Testis (tissue), 3 donors: ENCODE results near the gene PPP1R12B. TPM values are rescaled to one million over a fixed set of nuclear protein-coding genes. Genes with fewer than 3 reads are reported as not detected.

ENCODE experiments used
- DNase-seq: peaks from one replicate; pipeline ENCODE4 v3.0.0-alpha.2; 2019
- H3K27ac ChIP-seq, 2 donors: fragments of 200-600 bp; sonication (generic); one replicate each; pipeline ENCODE4 v1.5.1; 2019
- H3K27me3 ChIP-seq: fragments of 200-600 bp; sonication (generic); one replicate; pipeline ENCODE4 v1.5.1; 2019
- H3K36me3 ChIP-seq: fragments of 200-600 bp; sonication (generic); one replicate; pipeline ENCODE4 v1.5.1; 2017; ENCODE audit warnings: low read depth; ENCODE audit errors: missing control alignments
- H3K4me1 ChIP-seq: fragments of 200-600 bp; sonication (generic); one replicate; pipeline ENCODE4 v1.5.1; 2019
- H3K4me3 ChIP-seq, 2 donors: fragments of 200-600 bp; sonication (generic); one replicate each; pipeline ENCODE4 v1.5.1; 2017 to 2019
- H3K9me3 ChIP-seq: fragments of 200-600 bp; sonication (generic); one replicate; pipeline ENCODE4 v1.5.1; 2017
- CTCF ChIP-seq, 3 experiments: fragments of 450-650 bp in 2 of 3; fragments of 200-600 bp in 1 of 3; sonication (generic) in 1 of 3; IDR thresholded peaks; one replicate each; pipeline ENCODE4 v1.5.1; 2016 to 2019; ENCODE audit warnings: antibody characterized with exemption in 3 of 3, mild to moderate bottlenecking in 2 of 3, moderate library complexity in 1 of 3
- POLR2A ChIP-seq: fragments of 450-650 bp; IDR thresholded peaks from one replicate; pipeline ENCODE4 v1.6.1; 2017; ENCODE audit warnings: antibody characterized with exemption, mild to moderate bottlenecking, moderate library complexity
- WGBS, 2 donors: methylation state at CpG; one replicate each; pipeline ENCODE4 v1.1.5; 2018; 5-methylcytosine and 5-hydroxymethylcytosine counted together
- intact Hi-C: fragments of 100-400 bp; cut with DNase I; formaldehyde crosslinking; loops from one replicate; pipeline ENCODE4 v1.15.1; 2023; ENCODE audit warnings: low total_unique reads
- polyA plus RNA-seq: library from polyadenylated mRNA; stranded (reverse); fragments of 350-450 nt; fragmentation: Illumina TruSeq; extraction: RNeasy Lipid Tissue Mini Kit (QIAGEN cat#74804); gene quantifications from one replicate; pipeline ENCODE4 v1.2.3, GENCODE V29; 2014; ENCODE audit warnings: low read depth, low replicate concordance; ENCODE audit not compliant: insufficient read depth
- total RNA-seq, 2 donors: library from RNA; depleted of rRNA; stranded (reverse); fragments of >200 nt; gene quantifications; one replicate each; pipeline ENCODE4 v1.2.3, GENCODE V29; 2016

PPP1R12B gene
- total and polyA plus RNA-seq, 3 donors from 2014 or later: 32.6 to 61.2 (median 54.6) TPM

- Histone ChIP-seq H3K27ac (no peak overlapping the region), H3K4me3 (no peak overlapping the region), H3K9me3 (no peaks in the 10 kb centered on the region), H3K36me3 (no peaks in the 10 kb centered on the region), H3K27me3 (no peaks in the 10 kb centered on the region), H3K4me1 (no peaks in the 10 kb centered on the region)
- WGBS, 2 donors: 65 to 69% methylated on average over 2 of the region's 2 CpGs
- intact Hi-C loops: no loop called here
- TF ChIP-seq CTCF (IDR thresholded peaks at IDR 0.05) (no peak), POLR2A (no peak)
- DNase-seq: no peak
These were observed 227.6 kb downstream of the PPP1R12B start for GRCh38 chr1:202575918-202576653.

- 67 to 82% methylated on average over 1 of the region's 1 CpG for WGBS, 2 donors
- no peak overlapping the region for H3K27ac ChIP-seq
- no peak for DNase-seq
- no peaks in the 10 kb centered on the region for H3K9me3 ChIP-seq
- H3K36me3 ChIP-seq: no peaks in the 10 kb centered on the region
- intact Hi-C loops: no loop called here
- TF ChIP-seq POLR2A (no peak), CTCF (IDR thresholded peaks at IDR 0.05) (no peak)
- H3K4me1 ChIP-seq: no peaks in the 10 kb centered on the region
- H3K27me3 ChIP-seq: no peaks in the 10 kb centered on the region
- no peak overlapping the region for H3K4me3 ChIP-seq
These were observed 228.3 kb downstream of the PPP1R12B start for GRCh38 chr1:202576816-202577215.

GRCh38 chr1:202577381-202577780 is 228.9 kb downstream of the PPP1R12B start:
- WGBS, 2 donors: 26 to 54% methylated on average over 2 of the region's 2 CpGs
- intact Hi-C loops: no loop called here
- no peak for DNase-seq
- H3K27me3 ChIP-seq: no peaks in the 10 kb centered on the region
- no peaks in the 10 kb centered on the region for H3K36me3 ChIP-seq
- TF ChIP-seq POLR2A: no peak
- TF ChIP-seq CTCF (IDR thresholded peaks at IDR 0.05): no peak
- no peak overlapping the region for H3K27ac ChIP-seq
- H3K9me3 ChIP-seq: no peaks in the 10 kb centered on the region
- no peak overlapping the region for H3K4me3 ChIP-seq
- H3K4me1 ChIP-seq: no peaks in the 10 kb centered on the region

- intact Hi-C loops: no loop called here
- no peaks in the 10 kb centered on the region for H3K36me3 ChIP-seq
- 62 to 68% methylated on average over 4 of the region's 4 CpGs for WGBS, 2 donors
These were observed 229.6 kb downstream of the PPP1R12B start for GRCh38 chr1:202578001-202578504.

More at GRCh38 chr1:202578001-202578504, 229.6 kb downstream of the PPP1R12B start:
- TF ChIP-seq CTCF (IDR thresholded peaks at IDR 0.05) (no peak), POLR2A (no peak)
- Histone ChIP-seq H3K27ac (no peak overlapping the region), H3K4me1 (no peaks in the 10 kb centered on the region), H3K27me3 (no peaks in the 10 kb centered on the region), H3K9me3 (no peaks in the 10 kb centered on the region), H3K4me3 (no peak overlapping the region)
- DNase-seq: no peak
